Stimulated activated CD4-positive, alpha-beta T cell treated with anti-CD3 and anti-CD28 coated beads, TNF-alpha, amount 100 ng/mL, for 48 hours (primary cell): Measurements from ENCODE around the gene FAM186B.

Source experiments
- DNase-seq, 3 donors: peaks; one replicate each; pipeline ENCODE4 v3.0.0-alpha.2; 2020; ENCODE audit warnings: low read depth in 3 of 3

Gene FAM186B

GRCh38 chr12:49552014-49552413 is 53.4 kb downstream of the FAM186B start:
- no peak for DNase-seq

DNA sequence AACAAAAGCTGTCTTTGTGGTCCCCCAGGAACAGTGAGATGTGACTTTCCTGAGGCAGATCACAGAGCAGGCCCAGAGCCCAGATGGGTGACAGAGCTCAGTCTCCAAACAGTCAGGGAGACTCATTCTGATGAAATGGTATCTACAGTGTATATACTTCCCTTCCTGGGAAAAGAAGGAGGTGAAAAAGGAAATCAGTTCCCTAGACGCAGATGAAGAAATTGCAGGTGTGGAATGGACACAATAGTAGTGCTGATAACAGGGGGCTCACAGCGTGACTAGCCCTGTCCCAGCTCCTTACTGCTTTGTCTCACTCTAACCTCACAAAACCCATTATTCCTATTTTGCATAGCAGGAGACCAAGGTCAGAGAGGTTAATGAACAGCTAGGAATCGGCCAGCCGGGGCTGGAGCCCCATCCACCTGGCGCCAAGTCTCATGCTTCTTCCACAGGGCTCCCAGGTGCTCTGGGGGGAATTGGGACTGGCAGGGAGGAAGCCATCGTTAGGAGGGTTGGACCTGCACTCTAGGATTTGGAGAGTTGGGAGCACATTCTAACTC is 54.7 kb downstream of the FAM186B start:
- DNase-seq, result no peak

GRCh38 chr12:49549735-49550692 is 55.4 kb downstream of the FAM186B start:
- no peak for DNase-seq

GRCh38 chr12:49548822-49549648 is 56.4 kb downstream of the FAM186B start:
- DNase-seq, result no peak

GRCh38 chr12:49548481-49548821 is 57.0 kb downstream of the FAM186B start:
- no peak for DNase-seq

- DNase-seq, result no peak
Observed at GRCh38 chr12:49547090-49547690, 58.2 kb downstream of the FAM186B start.

- no peak for DNase-seq
Observed at GRCh38 chr12:49546481-49546880, 59.0 kb downstream of the FAM186B start.

- DNase-seq, result no peak
Observed at GRCh38 chr12:49545815-49546214, 59.6 kb downstream of the FAM186B start.

DNA sequence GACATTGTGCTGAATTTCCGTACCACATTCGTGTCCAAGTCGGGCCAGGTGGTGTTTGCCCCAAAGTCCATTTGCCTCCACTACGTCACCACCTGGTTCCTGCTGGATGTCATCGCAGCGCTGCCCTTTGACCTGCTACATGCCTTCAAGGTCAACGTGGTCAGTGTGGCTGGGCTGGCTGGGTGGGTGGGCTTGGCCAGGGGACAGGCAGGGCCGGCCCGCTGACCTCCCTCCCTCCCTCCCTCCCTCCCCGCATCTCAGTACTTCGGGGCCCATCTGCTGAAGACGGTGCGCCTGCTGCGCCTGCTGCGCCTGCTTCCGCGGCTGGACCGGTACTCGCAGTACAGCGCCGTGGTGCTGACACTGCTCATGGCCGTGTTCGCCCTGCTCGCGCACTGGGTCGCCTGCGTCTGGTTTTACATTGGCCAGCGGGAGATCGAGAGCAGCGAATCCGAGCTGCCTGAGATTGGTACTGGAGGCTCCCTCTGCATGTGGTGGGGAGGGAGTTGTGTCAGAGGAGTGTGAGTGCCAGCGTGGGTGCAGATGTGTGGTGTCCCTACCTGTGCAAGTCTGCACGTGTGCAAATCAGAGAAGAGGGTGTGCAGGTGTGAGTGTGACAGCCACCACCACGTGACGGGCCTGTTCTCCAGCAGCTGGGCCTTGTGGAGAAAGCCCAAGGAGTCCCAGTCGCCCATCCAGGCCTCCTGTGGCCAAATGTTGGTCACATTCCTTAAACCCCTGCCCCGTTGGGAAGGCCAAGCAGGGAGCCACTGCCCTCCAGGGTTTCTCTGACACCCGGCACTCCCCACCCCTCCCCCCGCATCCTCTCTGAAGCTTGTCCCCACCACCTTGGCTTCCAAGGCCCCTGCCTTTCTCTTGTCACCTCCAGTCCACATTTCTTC is 61.3 kb downstream of the FAM186B start:
- no peak for DNase-seq

GRCh38 chr12:49543221-49543913 is 62.1 kb downstream of the FAM186B start:
- DNase-seq, result no peak

- no peak for DNase-seq
Observed at GRCh38 chr12:49542592-49543160, 62.8 kb downstream of the FAM186B start.

DNA sequence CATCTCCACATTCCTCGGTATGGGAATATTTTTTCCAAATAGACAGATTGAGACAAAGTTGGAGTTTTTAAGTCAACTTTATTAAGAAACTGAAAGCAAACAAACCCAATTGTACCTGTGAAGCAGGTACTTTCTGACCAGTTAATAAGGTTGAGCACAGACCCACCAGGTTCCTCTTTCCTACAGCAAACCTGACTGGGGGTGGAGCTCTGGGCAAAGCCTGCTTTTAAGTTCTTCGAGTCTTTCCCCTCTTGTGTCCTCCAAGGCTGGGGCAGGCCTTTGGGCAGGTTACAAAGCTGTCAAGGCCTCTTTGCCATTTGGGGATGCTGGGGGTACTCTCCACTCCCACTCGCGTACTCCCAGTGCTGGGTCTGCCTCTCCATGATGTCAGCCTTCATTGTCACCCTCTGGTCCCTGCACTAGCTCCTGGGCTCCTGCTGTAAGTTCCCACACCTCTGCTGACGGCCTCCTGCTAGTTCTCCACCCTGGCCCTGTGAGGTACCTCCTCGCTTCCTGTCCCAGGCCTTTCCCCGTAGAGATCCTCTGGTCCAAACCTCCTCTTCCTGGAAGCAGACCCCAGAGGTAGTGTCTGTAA is 63.4 kb downstream of the FAM186B start:
- DNase-seq, result no peak

- DNase-seq, result no peak
Observed at GRCh38 chr12:49541140-49541861, 64.1 kb downstream of the FAM186B start.

DNA sequence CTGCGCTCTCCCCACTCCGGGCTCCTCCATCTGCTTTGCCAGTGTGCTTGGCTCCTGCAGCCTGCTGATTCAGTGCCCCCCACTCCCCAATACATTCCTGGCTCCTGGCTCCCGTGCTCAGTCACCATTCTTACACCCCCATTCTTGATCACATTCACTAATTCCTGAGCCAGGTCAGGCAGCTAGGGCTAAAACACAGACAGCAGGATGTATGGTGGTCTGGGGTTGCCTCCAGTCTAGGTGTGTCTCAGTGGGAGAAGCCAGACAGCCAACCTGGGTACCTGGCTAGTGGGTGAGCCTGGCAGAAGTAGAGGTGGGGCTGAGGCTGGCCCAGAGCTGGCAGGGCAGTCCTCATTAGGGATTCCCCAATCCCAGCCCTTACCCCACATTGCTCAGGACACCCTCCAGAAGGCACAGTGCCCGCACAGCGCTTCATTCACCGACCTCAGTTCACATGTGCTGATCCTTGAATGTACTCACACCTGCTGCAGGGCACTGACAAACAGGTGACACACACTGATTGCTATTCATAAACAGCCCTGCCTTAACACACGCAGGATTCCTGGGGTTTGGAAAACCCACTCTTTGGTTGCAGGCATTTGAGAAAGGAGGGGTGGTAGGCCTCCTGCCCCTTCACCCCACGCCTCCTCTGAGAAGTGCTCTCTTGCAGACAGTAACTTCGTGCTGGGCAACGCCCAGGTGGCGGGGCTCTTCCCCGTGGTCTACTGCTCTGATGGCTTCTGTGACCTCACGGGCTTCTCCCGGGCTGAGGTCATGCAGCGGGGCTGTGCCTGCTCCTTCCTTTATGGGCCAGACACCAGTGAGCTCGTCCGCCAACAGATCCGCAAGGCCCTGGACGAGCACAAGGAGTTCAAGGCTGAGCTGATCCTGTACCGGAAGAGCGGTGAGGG is 65.0 kb downstream of the FAM186B start:
- no peak for DNase-seq

- no peak for DNase-seq
Observed at GRCh38 chr12:49539406-49540228, 65.8 kb downstream of the FAM186B start.

DNA sequence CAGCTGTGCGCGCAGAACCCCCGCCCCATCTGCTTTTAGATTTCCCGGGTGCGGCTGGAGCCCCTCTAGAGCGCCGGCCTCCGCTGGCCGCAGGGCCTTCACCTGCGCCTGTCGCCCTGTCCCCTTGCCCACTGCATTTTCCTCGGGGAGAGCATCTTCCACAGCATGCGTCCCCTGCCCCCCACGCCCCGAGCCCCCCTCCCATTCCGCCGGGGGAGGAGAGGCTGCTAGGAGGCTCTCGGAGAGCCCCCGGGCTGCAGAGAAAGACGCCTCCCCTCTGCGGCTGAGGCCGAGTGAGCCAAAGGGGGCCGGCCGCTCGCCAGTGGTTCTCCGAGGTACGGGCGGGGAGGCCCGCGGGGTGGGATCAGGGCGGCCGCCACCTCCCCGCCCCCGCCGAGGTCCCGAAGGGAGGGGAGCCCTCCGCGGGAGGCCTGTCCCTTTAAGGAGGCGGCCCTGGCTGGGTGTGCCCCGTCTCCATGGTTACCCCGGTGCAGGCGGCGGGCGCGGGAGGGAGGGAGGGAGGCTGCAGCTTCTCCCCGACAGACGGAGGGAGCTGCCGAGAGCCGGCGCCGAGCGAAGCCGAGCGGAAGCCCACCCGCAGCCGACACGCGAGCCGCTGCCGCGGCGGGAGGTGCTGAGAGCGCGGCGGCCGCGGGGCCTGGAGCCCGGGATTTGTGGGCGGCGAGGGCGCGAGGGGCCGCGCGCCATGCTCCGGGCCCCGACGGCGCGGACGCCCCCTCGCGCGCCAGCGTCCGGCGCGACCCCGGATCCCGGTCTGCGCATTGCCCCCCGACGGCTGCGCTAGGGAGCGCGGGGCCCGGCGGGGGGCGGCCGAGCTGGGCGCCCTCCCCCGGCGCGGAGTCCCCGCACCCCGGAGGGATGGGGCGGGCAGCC is 66.7 kb downstream of the FAM186B start, which contains the start of gene KCNH3:
KCNH3 (plus strand) TSS at position 521 of the 894 bp plus-strand sequence. CDS start 387 bp downstream, outside the sequence.
- peak; percentile 60 to 80 (median 64) for DNase-seq
